Transverse colon (tissue), 4 donors: Measurements from ENCODE around the gene HES7.

Source experiments
- EP300 ChIP-seq: sonication (generic); formaldehyde crosslinking; IDR thresholded peaks from one replicate; pipeline ENCODE4 v1.6.1; 2017; ENCODE audit warnings: antibody characterized with exemption, low read depth
- POLR2A ChIP-seq: fragments of 450-650 bp; IDR thresholded peaks from one replicate; pipeline ENCODE4 v1.6.1; 2016; ENCODE audit warnings: antibody characterized with exemption, mild to moderate bottlenecking, moderate library complexity
- POLR2AphosphoS5 ChIP-seq, 3 donors: sonication (generic); formaldehyde crosslinking; IDR thresholded peaks; one replicate each; pipeline ENCODE4 v1.6.1; 2016; ENCODE audit warnings: antibody characterized with exemption in 3 of 3
- TF ChIP-seq, protein P1 (sequence below), 5 experiments: fragments of 200-600 bp in 3 of 5; fragments of 450-650 bp in 2 of 5; sonication (generic) in 3 of 5; IDR thresholded peaks; 1 replicate in 2 of 5; 2 replicates in 3 of 5; pipeline ENCODE4 v1.5.1; 2016 to 2017; ENCODE audit warnings: antibody characterized with exemption in 5 of 5, inconsistent platforms in 3 of 5, mild to moderate bottlenecking in 2 of 5, moderate library complexity in 1 of 5

DNA sequence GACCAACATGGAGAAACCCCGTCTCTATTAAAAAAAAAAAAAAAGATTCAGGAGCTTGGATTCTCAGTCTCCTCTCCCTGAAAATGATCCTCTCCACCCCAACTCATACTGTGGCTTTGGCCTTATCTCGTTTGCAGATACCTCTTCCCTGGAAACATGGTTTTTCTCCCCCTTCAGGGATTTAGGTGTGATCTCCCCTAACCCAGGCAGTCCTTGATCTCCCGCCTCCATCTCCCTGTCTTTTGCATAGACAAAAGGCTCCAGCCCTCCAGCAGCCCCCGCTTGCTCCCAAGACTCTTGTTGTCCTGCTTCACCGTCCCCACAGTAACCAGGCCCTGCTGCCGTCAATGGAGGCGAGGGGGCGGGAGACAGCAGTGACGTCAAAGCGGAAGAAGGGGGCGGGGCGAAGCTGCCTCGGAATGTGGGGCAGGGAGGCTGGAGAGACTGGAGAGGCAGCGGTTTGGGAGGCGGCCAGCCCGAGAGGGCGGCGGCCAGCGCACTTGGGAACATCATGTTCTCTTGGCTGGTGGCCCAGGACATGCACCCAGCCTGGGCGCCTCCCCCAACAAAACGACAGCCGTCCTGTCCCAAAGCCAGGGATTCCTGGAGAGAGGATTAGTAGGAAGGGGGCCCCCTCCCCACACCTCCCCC lies 30.2 kb upstream of the HES7 start:
- TF ChIP-seq, protein P1, sequence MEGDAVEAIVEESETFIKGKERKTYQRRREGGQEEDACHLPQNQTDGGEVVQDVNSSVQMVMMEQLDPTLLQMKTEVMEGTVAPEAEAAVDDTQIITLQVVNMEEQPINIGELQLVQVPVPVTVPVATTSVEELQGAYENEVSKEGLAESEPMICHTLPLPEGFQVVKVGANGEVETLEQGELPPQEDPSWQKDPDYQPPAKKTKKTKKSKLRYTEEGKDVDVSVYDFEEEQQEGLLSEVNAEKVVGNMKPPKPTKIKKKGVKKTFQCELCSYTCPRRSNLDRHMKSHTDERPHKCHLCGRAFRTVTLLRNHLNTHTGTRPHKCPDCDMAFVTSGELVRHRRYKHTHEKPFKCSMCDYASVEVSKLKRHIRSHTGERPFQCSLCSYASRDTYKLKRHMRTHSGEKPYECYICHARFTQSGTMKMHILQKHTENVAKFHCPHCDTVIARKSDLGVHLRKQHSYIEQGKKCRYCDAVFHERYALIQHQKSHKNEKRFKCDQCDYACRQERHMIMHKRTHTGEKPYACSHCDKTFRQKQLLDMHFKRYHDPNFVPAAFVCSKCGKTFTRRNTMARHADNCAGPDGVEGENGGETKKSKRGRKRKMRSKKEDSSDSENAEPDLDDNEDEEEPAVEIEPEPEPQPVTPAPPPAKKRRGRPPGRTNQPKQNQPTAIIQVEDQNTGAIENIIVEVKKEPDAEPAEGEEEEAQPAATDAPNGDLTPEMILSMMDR (IDR thresholded peaks at IDR 0.05): peak in 1 of 5 experiments; percentile 3
- peak; percentile 97 to 99 (median 98) for TF ChIP-seq POLR2AphosphoS5 (IDR thresholded peaks at IDR 0.05)
- TF ChIP-seq POLR2A: peak; percentile 76
- peak; percentile 100 for TF ChIP-seq EP300
